ENCODE data around the gene SPATA20.

SPATA20 gene

DNA sequence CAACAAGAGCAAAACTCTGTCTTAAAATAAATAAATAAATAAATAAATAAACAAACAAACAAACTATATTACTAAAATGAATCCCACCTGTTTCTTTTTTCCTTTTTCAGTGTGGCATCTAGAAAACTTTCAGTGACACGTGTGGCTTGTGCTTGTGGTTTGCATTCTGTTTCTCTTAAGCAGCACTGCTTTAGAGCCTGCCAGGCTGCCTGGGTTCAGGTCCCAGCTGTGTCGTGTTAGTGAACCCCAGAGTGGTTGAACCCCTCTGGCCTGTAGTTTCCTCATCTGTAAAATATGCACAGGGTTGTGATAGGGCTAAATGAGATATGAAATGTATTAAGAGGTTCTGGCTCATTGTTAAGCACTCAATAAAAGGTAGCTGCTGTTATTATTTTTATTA lies 26.5 kb upstream of the SPATA20 start:
- FAIRE-seq: no peak

DNA sequence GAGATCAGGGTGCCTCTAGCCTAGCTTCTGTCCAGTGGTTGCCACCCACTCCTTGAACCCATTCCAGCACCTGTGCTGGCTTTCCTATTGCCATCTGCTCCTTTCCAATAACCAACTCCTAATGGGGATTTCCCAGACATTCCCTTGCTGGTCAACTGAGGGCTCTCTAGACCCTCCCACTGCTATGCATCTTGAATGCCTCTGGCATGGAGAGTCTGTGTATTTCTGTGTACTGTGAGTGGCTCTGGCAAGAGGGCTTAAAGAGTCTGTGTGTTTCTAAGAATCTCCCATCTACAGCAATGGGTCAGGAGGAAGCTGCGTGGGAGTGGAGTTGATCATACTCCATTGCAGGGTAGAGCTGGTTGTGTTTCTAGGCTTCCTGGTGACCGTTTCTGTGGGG lies 25.5 kb upstream of the SPATA20 start:
- no peak for FAIRE-seq

DNA sequence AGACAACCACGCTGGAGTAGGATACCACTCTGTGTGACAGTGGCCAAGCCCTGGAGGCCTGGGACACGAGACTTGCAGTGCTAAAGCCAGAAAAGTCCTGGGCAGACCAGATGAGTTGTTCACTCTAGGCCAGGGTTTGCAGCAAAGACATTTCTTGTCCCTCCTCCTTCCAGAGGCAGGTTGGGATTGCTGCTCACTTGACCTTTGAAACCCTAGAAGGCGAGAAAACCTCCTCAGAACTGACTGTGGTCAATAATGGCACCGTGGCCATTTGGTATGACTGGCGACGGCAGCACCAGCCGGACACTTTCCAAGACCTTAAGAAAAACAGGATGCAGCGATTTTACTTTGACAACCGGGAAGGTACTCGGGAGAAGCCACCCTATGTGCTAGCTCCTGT lies 24.2 kb upstream of the SPATA20 start:
- FAIRE-seq: no peak

DNA sequence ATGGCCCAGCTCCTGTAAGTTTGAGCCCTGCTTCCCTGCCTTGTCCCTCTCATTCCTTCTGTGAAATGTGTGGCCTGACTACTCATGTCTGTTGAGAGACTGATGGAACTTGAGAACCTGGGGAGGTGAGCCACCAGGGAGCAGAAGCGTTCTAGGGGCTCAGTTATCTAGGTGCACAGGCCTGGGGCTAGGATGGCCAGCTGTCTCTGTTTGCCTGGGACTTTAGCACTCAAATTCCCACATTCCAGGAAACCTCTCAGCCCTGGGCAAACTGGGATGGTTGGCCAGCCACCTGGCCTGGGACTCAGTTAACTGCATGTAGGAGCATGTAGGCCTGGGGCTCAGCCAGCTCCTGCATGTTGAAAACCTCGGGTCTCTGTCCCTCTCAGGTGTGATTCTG lies 23.8 kb upstream of the SPATA20 start:
- FAIRE-seq: no peak

DNA sequence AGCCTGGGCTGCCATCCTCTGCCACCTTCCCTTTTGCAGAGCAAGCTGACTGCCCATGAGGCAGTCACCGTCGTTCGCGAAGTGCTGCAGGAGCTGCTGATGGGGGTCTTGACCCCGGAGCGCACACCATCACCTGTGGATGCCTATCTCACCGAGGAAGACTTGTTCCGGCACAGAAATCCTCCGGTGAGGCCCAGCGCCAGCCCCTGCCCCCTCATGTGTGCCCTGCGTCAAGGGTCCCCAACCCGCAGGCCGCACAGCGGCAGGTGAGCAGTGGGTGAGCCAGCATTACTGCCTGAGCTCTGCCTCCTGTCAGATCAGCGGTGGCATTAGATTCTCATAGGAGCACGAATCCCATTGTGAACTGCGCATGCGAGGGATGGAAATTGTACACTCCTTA lies 22.1 kb upstream of the SPATA20 start:
- no peak for FAIRE-seq

DNA sequence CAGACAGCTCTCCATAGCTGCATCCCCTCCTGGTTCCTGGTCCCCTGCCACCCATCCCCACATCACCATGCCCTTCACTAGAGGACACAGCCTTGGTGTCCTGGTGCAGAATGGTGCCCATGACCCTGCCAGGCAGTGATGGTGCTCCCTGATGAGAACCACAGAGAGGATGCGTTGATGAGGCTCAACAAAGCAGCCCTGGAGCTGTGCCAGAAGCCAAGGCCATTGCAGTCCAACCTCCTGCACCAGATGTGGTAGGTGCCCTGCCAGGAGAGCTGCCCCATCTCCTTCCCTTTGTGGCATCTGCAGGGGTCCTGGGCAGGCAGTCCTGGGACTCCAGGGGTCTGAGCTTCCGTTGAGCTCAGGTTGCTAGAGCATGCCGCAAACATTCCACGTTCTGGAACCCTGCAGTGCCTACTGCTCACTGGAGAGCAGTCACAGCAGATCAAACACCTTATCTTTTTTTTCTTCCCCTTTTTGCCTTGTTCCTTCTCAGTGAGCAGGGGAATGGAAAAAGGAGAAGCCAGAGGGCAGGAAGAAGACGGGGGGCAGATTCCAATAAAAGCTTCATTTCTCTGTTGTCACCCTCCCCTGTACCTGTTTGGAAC lies 19.7 kb upstream of the SPATA20 start:
- no peak for FAIRE-seq

DNA sequence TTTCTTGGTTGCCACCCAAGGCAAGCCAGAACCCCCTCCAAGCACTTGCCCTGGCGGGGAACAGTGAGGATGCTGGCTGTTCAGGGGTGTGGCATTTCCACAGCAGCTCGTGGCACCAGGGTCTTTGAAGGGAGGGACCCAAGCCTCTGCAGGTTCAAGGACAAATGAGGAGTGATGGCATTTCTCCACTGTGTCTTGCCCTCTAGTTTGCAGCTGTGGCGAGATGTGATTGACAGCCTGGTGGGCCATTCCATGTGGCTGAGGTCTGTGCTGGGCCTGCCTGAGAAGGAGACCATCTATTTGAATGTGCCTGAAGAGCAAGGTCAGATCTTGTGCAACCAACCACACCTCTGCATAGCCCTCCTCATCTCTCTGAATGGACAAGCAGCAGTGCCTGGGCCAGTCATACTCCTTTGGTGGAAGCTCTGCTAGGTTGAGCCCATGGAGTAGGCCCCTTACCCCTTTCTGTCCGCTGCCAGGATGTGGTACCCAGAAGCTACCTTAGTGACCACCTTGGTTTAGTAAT lies 19.0 kb upstream of the SPATA20 start:
- no peak for FAIRE-seq

DNA sequence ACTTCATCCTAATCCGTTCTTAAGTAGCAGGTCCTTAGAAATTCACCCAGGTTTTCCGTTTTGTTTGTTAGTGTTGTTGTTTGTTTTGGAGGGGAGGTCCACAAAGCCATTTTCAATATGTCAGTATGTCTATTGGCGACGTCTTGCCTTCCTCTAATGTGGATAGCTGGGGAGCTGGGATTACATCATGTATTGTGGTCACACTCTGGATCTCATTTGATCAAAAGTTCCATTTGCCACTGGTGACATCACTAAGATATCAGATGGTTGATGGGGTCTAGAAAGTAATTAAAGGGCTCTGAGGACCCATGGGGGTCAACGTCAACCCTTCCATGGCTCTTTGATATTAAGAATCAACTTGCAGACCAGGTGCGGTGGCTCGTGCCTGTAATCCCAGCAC lies 17.1 kb upstream of the SPATA20 start:
- FAIRE-seq: no peak

DNA sequence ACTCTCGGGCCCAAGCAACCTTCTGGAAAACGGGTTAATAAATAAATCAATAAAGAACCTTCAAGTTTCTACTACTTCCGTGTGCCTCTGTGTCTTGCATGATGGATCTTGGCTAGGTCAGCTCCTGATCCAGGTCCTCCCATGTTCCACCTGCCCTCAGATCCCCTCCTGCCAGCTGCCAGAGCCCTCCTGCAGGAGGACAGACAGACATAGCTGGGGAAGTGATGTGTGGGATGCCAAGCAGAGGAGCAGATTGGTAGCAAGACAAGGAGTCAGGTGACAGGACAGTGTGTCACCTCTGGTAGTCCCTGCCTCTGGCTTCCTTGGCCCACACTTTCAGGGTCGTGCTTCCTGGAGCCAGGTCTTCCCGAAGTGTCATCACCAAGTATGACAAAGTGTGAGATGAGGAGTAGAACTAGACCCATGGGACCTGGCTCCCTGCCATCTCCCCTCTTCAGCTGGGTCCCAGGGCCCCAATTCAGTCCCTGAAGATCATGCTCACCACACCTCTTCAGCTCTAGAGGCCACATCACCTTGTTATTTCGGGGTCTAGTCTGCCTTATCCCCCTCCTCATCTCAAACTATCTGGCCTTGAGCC lies 15.4 kb upstream of the SPATA20 start:
- no peak for FAIRE-seq

DNA sequence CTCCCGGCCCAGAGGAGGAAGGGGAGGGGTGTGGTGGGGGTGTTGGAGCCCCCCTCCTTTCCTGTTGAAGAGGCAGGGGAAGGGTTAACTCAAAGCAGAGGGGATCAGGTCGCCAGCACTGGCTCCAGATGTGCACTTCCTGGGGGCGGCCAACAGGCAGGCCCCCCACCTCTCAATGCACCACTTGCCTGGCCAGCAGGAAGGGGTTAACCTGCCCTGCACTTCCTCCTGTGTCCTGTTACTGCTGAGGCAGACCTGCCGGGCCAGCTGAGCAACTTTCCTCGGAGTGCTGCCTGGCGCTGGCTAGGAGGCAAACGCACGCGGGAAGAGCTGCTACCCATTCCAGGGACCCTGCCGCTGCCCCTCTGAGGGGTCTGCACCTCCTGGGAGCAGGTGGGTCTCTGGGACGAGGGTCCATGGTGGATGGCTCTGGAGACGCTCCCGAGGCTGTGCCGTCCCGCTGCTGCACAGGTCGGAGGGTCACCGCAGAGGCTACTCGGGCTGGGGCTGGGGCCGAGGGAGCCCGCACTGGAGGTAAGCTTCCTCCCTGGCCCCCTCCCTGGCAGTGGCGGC lies 14.4 kb upstream of the SPATA20 start, which contains the start of gene EPN3:
TSS of gene EPN3 (plus strand) at position 284 of the 573 bp plus-strand sequence. CDS start 3,822 bp downstream, outside the sequence.
- FAIRE-seq: no peak

DNA sequence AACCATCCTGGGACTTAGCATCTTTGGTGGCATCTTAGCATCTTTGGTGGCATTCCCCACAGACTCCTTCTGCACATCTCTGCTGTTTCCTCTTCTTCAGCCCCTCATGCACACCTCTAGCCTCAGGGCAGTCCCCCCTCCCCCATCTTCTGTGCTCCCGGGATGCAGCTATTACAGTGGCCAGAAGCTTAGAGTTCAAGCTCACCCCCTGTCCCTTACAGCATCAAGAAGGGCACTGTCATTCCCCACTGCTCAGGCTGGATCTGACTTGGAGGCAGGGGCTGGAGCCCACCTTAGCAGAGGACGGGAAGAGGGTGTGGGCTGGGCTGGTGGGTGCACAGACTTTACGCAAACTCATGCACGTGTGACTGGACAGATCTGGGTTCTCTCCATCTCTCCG lies 13.8 kb upstream of the SPATA20 start:
- FAIRE-seq: no peak

DNA sequence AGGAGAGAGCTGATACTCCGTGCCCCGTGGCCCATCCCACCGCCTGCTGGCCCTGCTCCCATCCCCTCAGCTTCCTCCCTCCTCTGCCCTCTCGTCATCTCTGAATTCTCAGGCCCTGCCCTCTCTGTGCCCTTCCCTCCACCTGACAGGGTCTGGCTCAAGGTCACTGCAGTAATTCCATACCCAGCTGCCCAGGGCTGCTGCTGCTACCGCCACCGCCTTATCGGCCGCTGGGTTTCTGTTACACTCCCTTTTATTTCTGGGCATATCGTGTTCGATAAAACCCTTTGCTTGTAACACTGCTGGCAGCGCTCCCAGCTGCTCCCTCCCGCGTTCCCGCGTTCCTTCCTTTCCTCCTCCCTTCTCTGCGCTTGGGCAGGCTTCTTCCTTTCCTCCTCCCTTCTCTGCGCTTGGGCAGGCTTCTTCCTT lies 13.2 kb upstream of the SPATA20 start:
- no peak for FAIRE-seq

DNA sequence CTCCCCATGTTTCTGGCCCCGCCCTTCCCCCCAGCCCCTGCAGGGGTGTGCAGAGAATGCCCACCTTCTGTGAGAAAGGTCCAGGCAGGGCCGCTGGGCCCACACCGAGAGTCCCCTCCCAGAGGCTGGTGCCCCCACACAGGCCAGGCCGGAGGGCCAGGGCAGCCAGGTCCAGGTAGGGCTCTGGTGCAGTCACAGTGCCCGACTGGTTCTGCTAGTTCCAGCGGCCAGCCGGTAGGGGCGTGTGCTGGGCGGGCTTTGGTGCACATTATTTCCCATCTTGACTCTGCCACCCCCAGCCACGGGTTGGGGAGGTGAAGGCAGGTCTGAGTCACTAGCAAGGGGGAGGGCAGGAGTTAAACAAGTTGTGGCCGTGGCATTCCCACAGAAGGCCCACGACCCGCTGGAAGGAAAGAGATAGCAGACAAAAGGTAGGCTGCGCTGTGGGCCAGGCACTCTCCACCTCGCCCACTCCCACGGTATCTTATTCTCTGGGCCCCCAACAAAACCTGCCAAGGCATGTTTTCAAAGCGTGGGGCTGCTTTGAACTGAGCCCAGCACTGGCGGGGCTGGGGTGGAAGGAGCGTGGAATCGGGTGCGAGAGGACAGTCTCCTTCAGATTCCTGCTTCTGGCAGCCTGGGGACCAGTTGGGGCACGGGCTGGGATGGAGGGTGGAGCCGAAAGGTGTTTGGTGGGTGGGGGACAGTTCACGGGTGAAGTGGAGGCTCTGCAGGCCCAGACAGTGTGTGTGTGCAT lies 12.6 kb upstream of the SPATA20 start:
- no peak for FAIRE-seq

DNA sequence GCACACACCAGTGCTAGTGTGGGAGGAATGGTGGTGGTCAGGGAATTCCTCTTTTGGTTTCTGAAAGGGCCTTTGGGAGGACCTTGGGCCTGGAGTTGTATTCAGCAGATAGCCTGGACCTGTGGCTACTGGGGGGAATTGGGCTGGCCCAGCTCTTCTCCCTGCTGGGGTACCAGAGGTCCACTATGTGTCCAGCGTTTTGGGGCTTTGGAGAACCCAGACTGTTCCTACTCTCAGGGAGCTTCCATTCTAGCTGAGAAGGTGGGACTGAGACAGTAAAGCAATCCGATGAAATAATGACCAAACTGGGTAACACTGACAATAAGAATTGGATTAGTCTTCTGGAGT lies 12.0 kb upstream of the SPATA20 start:
- no peak for FAIRE-seq

DNA sequence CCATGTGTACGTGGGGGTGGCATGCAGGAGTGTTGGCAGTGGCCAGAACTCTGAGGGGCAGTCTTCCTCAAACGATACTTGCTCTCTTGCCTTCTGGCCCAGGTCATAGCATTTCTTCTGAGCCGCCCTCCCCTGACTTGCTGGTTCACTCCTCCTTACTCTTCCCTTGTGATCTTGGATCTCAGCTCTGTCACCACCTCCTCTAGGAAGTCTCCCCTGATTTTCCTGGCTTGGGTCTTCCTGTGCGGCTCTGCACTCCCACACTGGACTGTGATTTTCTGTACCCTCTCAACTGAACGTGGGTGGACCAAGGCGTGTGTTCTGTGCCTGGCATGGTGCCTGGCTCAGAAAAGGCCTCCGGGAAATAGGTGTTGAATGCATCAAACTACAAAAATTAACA lies 11.6 kb upstream of the SPATA20 start:
- FAIRE-seq: no peak

DNA sequence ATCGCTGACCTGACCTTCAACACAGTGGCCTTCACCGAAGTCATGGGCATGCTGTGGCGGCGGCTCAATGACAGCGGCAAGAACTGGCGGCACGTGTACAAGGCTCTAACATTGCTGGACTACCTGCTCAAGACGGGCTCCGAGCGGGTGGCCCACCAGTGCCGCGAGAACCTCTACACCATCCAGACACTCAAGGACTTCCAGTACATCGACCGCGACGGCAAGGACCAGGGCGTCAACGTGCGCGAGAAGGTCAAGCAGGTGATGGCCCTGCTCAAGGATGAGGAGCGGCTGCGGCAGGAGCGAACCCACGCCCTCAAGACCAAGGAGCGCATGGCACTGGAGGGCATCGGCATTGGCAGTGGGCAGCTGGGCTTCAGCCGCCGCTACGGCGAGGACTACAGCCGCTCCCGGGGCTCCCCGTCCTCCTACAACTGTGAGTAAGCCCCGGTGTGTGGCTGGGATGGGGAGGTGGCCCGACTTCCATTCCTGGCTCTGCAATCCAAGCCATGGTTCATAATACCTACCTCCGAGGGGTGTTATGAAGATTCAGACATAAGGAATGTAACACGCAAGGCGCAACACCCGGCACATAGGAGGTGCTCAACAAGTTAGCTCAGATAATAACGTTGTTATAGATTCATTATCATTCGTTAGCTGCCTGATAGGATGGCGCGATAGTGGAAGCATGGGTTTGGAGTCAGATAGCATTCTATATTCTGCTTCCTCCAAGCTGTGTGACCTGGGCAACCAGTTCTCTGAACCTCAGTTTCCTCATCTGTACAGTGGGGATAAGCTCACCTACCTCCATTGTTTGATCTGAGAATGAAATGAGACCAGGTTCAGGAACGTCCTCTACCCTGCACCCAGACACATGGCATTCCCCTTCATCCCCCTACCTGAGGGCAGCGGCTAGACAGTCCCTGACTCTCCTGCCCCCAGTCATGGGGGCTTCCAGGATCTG lies 10.0 kb upstream of the SPATA20 start:
- no peak for FAIRE-seq

DNA sequence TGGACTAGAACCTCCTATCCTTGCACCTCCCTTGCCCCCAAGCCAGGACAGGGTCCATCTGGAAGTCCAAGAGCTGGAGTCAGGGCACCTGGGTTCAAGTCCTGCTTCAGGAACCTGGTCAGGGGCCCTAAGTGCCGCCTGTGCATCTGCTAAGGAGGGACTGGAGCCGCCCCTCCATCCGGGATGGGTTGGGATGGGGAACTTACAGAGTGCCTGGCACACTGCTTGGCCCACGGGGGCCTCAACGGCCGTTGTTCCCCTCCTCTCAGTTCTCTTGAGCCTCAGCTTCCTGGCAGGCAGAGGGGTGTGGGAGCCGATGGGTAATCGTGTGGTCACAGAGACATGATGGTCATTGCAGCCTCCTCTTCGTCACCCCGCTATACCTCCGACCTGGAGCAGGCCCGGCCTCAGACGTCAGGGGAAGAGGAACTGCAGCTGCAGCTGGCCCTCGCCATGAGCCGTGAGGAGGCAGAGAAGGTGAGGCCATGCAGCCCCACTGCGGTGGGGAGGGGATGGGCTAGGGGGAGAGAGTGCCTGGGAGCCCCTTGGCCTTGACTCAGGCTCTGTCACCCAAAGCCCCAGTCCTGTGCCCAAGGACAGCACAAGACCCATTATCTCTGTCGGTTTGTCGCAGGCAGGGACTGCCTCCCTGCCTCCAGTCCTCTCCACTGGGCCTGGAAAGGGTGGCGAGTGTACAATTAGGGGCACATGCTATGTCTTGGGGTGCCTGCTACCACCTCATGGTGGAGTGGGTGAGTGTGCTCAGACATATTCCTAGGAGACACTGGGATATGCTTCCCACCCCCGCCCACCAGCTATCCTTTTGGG lies 9.0 kb upstream of the SPATA20 start:
- FAIRE-seq: no peak

DNA sequence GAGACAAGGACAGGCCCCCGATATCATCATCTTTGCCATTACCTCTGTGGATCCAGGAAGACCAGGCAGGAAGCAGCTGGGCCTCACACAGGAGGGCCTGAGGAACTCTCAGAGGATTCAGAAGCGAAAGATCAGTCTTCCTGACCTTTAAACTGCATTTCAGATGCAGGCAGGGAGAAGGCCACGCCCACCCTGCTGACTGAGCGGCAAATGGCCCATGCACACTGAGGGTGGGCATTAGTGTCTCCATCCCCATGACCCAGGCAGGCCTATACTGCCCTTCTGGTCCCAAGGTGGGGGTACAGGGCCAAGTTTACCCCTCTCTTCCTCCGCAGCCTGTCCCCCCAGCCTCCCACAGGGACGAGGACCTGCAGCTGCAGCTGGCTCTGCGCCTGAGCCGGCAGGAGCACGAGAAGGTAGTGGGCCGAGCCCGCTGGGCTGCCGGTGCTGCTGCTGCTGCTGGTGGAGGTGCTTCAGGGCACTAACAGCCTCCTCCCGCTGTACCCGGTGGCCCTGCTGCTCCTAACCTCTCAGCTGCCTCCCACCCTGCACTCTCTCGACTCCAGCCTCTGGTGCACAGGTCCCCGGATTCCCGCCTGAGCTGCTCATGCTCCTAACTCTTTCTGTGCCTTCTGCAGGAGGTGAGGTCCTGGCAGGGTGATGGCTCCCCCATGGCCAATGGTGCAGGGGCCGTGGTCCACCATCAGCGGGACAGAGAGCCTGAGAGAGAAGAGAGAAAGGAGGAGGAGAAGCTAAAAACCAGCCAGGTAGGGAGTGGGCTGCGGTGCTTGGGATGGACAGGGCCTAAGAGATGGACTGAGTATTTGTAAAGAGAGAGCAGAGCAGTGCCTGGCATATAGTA lies 8.2 kb upstream of the SPATA20 start:
- no peak for FAIRE-seq

DNA sequence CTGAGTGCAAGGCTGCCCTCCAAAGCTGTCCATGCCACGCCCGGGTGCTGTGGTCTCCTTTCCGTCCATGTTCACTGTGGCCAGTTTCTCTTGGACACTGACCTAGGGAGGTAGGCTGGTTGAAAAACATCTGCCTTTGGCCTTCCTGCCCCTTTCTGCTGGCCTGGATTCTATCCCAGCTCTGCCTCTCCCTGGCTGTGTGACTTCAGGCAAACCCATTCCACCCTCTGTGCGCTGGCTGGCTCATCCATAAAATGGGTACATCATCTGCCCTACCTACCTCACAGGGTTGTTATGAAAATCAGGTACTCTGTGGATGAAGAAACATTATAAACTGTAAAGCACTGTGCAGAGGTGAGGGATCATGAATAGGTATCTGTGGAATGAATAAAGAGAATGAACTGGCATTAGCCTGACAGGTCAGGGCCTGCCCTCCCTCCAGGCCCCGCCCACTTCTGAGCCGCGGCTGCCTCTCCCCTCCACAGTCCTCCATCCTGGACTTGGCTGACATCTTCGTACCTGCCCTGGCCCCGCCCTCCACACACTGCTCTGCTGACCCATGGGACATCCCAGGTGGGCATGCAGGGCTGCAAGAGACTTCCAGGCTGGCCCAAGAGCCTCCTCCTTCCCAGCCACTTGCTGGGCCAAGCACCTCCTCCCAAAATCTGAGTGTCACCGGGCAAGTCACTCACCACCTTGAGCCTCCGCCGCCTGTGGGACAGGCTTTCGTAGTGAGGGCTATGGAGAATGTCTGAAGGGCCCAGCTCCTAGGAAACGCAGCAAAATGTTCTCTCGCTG lies 7.0 kb upstream of the SPATA20 start:
- FAIRE-seq: no peak
